HEK293 (cell line): ENCODE data around the gene SCN10A.

Experiments used
- CTCF ChIA-PET: fragments of 350-600 bp; formaldehyde crosslinking; extraction: SDS; loops from one replicate; lab custom pipeline; 2021; ENCODE audit warnings: antibody characterized with exemption; lab: Yijun Ruan, JAX
- POLR2A ChIA-PET: fragments of 300-600 bp; formaldehyde crosslinking; extraction: SDS; loops from one replicate; lab custom pipeline; 2020; ENCODE audit warnings: antibody characterized with exemption, inconsistent platforms; lab: Yijun Ruan, JAX
- H3K27ac ChIP-seq: fragments of 200-500 bp; sonication (Bioruptor generic); 2 replicates; pipeline ENCODE4 v1.5.1; 2014; ENCODE audit warnings: low read depth, low read length, control low read depth, inconsistent platforms; ENCODE audit errors: extremely low read depth
- H3K36me3 ChIP-seq, 2 experiments: fragments of 200-500 bp in 1 of 2; sonication (Bioruptor generic) in 1 of 2; 1 replicate in 1 of 2; 2 replicates in 1 of 2; pipeline ENCODE4 v1.5.1; 2014 to 2017; ENCODE audit warnings: inconsistent platforms in 2 of 2, low read length in 2 of 2; ENCODE audit not compliant: control insufficient read depth in 2 of 2, insufficient read depth in 1 of 2
- H3K4me1 ChIP-seq: fragments of 200-500 bp; sonication (Bioruptor generic); 2 replicates; pipeline ENCODE4 v1.5.1; 2014; ENCODE audit warnings: mild to moderate bottlenecking, low read length, inconsistent platforms; ENCODE audit not compliant: control insufficient read depth, insufficient read depth
- H3K4me3 ChIP-seq: 2 replicates; pipeline ENCODE4 v1.5.1; 2011; ENCODE audit warnings: low read depth, mild to moderate bottlenecking, control low read depth, low read length, moderate library complexity
- H3K9me3 ChIP-seq: fragments of 200-500 bp; sonication (Bioruptor generic); 2 replicates; pipeline ENCODE4 v1.5.1; 2014; ENCODE audit warnings: low read depth, low read length, inconsistent platforms; ENCODE audit not compliant: control insufficient read depth, insufficient read depth
- HOXA7 ChIP-seq: sonication (generic); formaldehyde crosslinking; IDR thresholded peaks from 2 replicates; pipeline ENCODE4 v1.8.1; 2022; ENCODE audit warnings: missing genetic modification reagents, borderline replicate concordance
- OSR2 ChIP-seq: fragments of 450-650 bp; formaldehyde crosslinking; IDR thresholded peaks from 2 replicates; pipeline ENCODE4 v1.5.1; 2016; ENCODE audit warnings: missing biosample characterization, missing genetic modification characterization
- REPIN1 ChIP-seq: fragments of 450-650 bp; formaldehyde crosslinking; IDR thresholded peaks from 2 replicates; pipeline ENCODE4 v1.5.1; 2017; ENCODE audit warnings: missing biosample characterization, missing genetic modification characterization, low read depth
- SP2 ChIP-seq: fragments of 450-650 bp; formaldehyde crosslinking; IDR thresholded peaks from 2 replicates; pipeline ENCODE4 v1.5.1; 2016; ENCODE audit warnings: missing biosample characterization, missing genetic modification characterization
- ZNF121 ChIP-seq: fragments of 450-650 bp; formaldehyde crosslinking; IDR thresholded peaks from 2 replicates; pipeline ENCODE4 v1.5.1; 2016; ENCODE audit warnings: missing biosample characterization, missing genetic modification characterization
- ZNF133 ChIP-seq: fragments of 450-650 bp; formaldehyde crosslinking; IDR thresholded peaks from 2 replicates; pipeline ENCODE4 v1.5.1; 2016; ENCODE audit warnings: missing biosample characterization, missing genetic modification characterization
- ZNF157 ChIP-seq: fragments of 450-650 bp; formaldehyde crosslinking; IDR thresholded peaks from 2 replicates; pipeline ENCODE4 v1.5.1; 2016; ENCODE audit warnings: missing biosample characterization, missing genetic modification characterization
- ZNF184 ChIP-seq: fragments of 450-650 bp; IDR thresholded peaks from 2 replicates; pipeline ENCODE4 v1.5.1; 2018; ENCODE audit warnings: missing biosample characterization, mild to moderate bottlenecking, missing genetic modification characterization
- ZNF2 ChIP-seq: fragments of 450-650 bp; formaldehyde crosslinking; IDR thresholded peaks from 2 replicates; pipeline ENCODE4 v1.5.1; 2016; ENCODE audit warnings: missing biosample characterization, missing genetic modification characterization
- ZNF211 ChIP-seq: fragments of 450-650 bp; formaldehyde crosslinking; IDR thresholded peaks from 2 replicates; pipeline ENCODE4 v1.5.1; 2016; ENCODE audit warnings: low read depth, missing biosample characterization, missing genetic modification characterization
- ZNF221 ChIP-seq: fragments of 450-650 bp; formaldehyde crosslinking; IDR thresholded peaks from 2 replicates; pipeline ENCODE4 v1.5.1; 2017; ENCODE audit warnings: missing biosample characterization, missing genetic modification characterization, borderline replicate concordance
- ZNF341 ChIP-seq: fragments of 450-650 bp; formaldehyde crosslinking; IDR thresholded peaks from 2 replicates; pipeline ENCODE4; 2016; ENCODE audit warnings: low read depth, missing biosample characterization, missing genetic modification characterization
- ZNF433 ChIP-seq: fragments of 450-650 bp; formaldehyde crosslinking; IDR thresholded peaks from 2 replicates; pipeline ENCODE4 v1.5.1; 2016; ENCODE audit warnings: missing biosample characterization, missing genetic modification characterization, low read depth
- ZNF549 ChIP-seq: fragments of 450-650 bp; IDR thresholded peaks from 2 replicates; pipeline ENCODE4 v1.5.1; 2018; ENCODE audit warnings: missing biosample characterization, missing genetic modification characterization, mild to moderate bottlenecking, inconsistent platforms, moderate library complexity
- ZNF555 ChIP-seq: fragments of 450-650 bp; formaldehyde crosslinking; conservative IDR thresholded peaks from 2 replicates; pipeline ENCODE4 v1.5.1; 2017; ENCODE audit warnings: missing biosample characterization, mild to moderate bottlenecking, missing genetic modification characterization, inconsistent platforms
- ZNF596 ChIP-seq: fragments of 450-650 bp; IDR thresholded peaks from 2 replicates; pipeline ENCODE4 v1.5.0; 2018; ENCODE audit warnings: missing biosample characterization, mild to moderate bottlenecking, missing genetic modification characterization, moderate library complexity
- ZNF670 ChIP-seq: fragments of 450-650 bp; formaldehyde crosslinking; IDR thresholded peaks from 2 replicates; pipeline ENCODE4 v1.5.1; 2016; ENCODE audit warnings: missing biosample characterization, missing genetic modification characterization, low read depth
- ZNF776 ChIP-seq: fragments of 450-650 bp; formaldehyde crosslinking; IDR thresholded peaks from 2 replicates; pipeline ENCODE4 v1.5.0; 2017; ENCODE audit warnings: missing biosample characterization, missing genetic modification characterization, borderline replicate concordance
- TF ChIP-seq, protein P1 (sequence below): fragments of 450-650 bp; formaldehyde crosslinking; IDR thresholded peaks from 2 replicates; pipeline ENCODE4 v1.5.1; 2016; ENCODE audit warnings: missing biosample characterization, missing genetic modification characterization
- TF ChIP-seq, protein P2 (sequence below): fragments of 450-650 bp; formaldehyde crosslinking; IDR thresholded peaks from 2 replicates; pipeline ENCODE4 v1.5.0; 2017; ENCODE audit warnings: missing biosample characterization, missing genetic modification characterization, borderline replicate concordance
- TF ChIP-seq, protein P3 (sequence below): fragments of 450-650 bp; formaldehyde crosslinking; IDR thresholded peaks from 2 replicates; pipeline ENCODE4 v1.5.1; 2016; ENCODE audit warnings: missing biosample characterization, missing genetic modification characterization, low read depth
- TF ChIP-seq, protein P4 (sequence below): fragments of 450-650 bp; formaldehyde crosslinking; optimal IDR thresholded peaks from 2 replicates; pipeline ENCODE3; 2016; ENCODE audit warnings: missing biosample characterization, mild to moderate bottlenecking, missing genetic modification characterization

SCN10A gene

DNA sequence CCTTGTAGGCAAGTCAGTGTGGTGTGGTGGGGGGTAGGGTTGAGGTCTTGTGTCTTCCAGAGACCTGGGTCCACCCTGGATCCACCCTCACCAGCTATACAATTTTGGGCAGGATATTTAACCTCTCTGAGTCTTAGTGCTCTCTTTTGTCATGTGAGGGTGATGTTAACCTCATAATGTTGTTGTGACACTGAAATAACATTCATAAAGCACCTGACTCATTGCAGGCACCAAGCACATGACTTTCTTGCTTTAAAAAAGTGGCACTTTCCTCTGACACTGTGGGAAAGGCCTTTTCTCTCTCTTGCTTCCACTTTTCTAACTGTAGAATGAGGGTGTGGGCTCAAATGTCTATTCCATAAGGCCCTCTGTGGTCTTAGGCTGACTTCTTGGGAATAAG is 75.5 kb downstream of the SCN10A start (continued):
- TF ChIP-seq, protein P1, sequence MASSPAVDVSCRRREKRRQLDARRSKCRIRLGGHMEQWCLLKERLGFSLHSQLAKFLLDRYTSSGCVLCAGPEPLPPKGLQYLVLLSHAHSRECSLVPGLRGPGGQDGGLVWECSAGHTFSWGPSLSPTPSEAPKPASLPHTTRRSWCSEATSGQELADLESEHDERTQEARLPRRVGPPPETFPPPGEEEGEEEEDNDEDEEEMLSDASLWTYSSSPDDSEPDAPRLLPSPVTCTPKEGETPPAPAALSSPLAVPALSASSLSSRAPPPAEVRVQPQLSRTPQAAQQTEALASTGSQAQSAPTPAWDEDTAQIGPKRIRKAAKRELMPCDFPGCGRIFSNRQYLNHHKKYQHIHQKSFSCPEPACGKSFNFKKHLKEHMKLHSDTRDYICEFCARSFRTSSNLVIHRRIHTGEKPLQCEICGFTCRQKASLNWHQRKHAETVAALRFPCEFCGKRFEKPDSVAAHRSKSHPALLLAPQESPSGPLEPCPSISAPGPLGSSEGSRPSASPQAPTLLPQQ (tag by site-specific recombination), result no peak
- TF ChIP-seq ZNF549 (tag by site-specific recombination) (no peak), ZNF776 (tag by site-specific recombination) (no peak), HOXA7 (no peak), REPIN1 (no peak)
- TF ChIP-seq, protein P2, sequence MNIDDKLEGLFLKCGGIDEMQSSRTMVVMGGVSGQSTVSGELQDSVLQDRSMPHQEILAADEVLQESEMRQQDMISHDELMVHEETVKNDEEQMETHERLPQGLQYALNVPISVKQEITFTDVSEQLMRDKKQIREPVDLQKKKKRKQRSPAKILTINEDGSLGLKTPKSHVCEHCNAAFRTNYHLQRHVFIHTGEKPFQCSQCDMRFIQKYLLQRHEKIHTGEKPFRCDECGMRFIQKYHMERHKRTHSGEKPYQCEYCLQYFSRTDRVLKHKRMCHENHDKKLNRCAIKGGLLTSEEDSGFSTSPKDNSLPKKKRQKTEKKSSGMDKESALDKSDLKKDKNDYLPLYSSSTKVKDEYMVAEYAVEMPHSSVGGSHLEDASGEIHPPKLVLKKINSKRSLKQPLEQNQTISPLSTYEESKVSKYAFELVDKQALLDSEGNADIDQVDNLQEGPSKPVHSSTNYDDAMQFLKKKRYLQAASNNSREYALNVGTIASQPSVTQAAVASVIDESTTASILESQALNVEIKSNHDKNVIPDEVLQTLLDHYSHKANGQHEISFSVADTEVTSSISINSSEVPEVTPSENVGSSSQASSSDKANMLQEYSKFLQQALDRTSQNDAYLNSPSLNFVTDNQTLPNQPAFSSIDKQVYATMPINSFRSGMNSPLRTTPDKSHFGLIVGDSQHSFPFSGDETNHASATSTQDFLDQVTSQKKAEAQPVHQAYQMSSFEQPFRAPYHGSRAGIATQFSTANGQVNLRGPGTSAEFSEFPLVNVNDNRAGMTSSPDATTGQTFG (tag by site-specific recombination), result no peak
- TF ChIP-seq, protein P3, sequence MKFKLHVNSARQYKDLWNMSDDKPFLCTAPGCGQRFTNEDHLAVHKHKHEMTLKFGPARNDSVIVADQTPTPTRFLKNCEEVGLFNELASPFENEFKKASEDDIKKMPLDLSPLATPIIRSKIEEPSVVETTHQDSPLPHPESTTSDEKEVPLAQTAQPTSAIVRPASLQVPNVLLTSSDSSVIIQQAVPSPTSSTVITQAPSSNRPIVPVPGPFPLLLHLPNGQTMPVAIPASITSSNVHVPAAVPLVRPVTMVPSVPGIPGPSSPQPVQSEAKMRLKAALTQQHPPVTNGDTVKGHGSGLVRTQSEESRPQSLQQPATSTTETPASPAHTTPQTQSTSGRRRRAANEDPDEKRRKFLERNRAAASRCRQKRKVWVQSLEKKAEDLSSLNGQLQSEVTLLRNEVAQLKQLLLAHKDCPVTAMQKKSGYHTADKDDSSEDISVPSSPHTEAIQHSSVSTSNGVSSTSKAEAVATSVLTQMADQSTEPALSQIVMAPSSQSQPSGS (tag by site-specific recombination), result no peak

DNA sequence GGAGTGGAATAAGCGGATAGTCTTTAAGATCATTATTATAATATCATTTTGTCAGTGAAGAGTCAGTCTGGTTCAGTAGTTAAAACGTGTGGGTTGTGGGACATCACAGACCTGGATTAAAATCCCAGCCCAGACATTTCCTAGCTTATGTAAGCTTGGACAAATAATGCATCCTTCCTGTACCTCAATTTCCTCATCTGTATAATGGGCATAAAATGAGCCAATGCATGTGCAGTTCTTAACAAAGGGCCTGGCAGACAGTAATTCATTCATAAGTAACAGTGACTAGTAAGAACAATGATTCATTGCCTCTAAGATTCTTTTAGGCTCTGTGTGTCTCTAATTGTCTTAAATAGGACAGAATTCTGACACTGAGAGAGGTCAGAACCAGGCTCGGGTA is 76.1 kb downstream of the SCN10A start:
- H3K9me3 ChIP-seq, result no peaks in the 10 kb centered on the region
- H3K4me3 ChIP-seq, result no peak overlapping the region
- POLR2A ChIA-PET, result no interaction called here
- TF ChIP-seq SP2 (no peak), OSR2 (tag by site-specific recombination) (no peak), ZNF184 (no peak), ZNF433 (tag by site-specific recombination) (no peak), ZNF221 (tag by site-specific recombination) (no peak), ZNF549 (tag by site-specific recombination) (no peak), ZNF121 (no peak), ZNF596 (tag by site-specific recombination) (no peak), ZNF555 (tag by site-specific recombination) (no peak), ZNF670 (tag by site-specific recombination) (no peak), ZNF341 (tag by site-specific recombination) (no peak), ZNF133 (tag by site-specific recombination) (no peak), ZNF211 (no peak), ZNF776 (tag by site-specific recombination) (no peak), ZNF157 (tag by site-specific recombination) (no peak), ZNF2 (tag by site-specific recombination) (no peak)
- TF ChIP-seq, protein P4, sequence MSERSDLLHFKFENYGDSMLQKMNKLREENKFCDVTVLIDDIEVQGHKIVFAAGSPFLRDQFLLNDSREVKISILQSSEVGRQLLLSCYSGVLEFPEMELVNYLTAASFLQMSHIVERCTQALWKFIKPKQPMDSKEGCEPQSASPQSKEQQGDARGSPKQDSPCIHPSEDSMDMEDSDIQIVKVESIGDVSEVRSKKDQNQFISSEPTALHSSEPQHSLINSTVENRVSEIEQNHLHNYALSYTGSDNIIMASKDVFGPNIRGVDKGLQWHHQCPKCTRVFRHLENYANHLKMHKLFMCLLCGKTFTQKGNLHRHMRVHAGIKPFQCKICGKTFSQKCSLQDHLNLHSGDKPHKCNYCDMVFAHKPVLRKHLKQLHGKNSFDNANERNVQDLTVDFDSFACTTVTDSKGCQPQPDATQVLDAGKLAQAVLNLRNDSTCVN (tag by site-specific recombination), result no peak
- CTCF ChIA-PET, result interaction anchor here (0.9 to 3.2 kb wide), 7 partner anchors 18 to 260 kb away, joined by 3 to 18 read pairs (median 4); no protein-coding TSS in a partner anchor
- H3K4me1 ChIP-seq, result no peaks in the 10 kb centered on the region
- no peak overlapping the region for H3K27ac ChIP-seq
- H3K36me3 ChIP-seq, result no peaks in the 10 kb centered on the region
